Anterior cingulate cortex (tissue), 58 donors: ENCODE results near the gene GLIS1.

Experiments
- DNase-seq, 58 donors: peaks; one replicate each; lab custom pipeline; 2025; lab: John Stamatoyannopoulos, UW

GLIS1 gene

GRCh38 chr1:53543778-53544695 lies 194.9 kb downstream of the GLIS1 start:
- no peak for DNase-seq

- DNase-seq, result no peak
Measured at GRCh38 chr1:53543130-53543777, 195.7 kb downstream of the GLIS1 start.

- DNase-seq, result no peak
Measured at GRCh38 chr1:53542551-53542950, 196.4 kb downstream of the GLIS1 start.

DNA sequence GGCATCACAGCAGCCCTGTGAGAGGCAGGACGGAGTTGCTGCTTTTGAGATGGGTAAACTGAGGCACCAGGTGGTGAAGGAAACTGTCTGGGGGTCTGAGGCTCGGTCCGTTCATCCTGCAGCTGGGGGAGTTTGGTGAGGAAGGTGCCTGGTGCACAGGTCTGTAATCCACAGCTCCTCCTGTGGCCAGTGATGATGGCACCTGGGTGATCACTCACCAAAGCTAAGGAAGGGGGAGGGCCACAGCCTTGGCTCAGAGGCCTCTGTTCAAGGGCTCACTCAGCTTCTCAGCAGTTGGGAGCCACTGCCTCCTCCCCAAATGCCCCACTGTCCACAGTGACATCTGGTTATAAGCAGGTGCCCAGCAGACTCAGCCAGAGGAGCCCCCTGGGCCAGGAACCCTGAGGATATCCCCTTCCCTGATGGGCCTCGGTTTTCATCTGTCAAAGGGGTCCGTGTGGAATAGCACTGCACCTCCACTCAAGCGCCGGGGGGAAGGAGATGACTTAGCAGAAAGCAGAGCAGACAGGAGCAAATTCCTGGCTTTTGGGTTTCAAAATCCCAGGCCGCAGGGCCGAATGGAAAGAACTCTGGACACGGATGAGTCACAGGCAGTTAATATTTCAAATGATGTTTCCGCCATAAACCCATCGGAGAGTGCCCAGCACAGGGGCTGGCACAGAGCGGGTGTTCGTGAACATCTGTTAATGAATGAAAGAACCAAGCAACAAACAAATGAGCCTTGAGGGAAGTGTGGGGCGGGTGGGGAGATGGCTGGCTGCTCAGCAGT lies 197.0 kb downstream of the GLIS1 start:
- DNase-seq, result no peak

GRCh38 chr1:53541263-53541625 lies 197.7 kb downstream of the GLIS1 start:
- no peak for DNase-seq

- DNase-seq, result no peak
Measured at GRCh38 chr1:53540604-53541262, 198.2 kb downstream of the GLIS1 start.

DNA sequence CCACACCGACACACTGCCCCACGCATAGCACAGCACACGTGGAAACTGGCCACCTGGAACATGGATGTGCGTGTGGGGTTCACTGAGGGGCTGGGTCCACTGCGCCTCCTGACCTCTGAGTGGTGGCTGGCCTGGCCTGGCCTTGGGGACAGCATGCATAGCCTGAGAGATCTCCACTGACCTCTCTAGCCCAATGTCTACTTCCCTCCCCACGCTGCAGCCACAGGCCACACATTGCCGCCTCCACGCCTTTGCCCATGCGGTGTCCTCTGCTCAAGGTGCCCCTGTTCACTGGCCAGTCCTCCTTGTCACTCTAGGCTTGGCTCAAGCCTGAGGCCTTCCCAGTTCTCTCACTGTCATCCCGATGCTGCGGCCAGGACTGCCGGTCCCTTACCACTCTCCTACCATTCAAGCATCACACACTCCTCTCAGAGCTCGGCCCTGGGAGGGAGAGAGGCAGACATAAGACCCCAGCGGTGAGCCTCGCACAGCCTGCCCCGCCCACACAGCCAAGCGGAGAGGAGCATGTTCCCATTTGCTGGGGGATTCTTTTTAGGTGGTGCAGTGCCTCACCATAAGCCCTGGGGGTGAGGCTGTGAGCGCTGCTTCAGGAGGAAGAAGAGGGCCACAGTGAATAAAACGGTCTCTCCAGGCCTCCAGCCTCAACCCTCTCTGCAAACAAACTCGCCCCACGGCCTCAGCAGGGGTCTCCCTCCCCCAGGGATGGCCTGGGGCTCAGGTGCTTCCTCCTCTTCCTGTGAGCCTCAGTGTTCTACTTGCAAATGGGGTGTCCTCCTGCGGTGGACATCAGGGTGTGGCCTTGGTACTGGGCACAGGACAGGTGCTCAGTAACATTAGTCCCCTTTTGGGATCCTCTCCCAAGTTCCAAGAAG lies 199.0 kb downstream of the GLIS1 start:
- DNase-seq, result no peak

DNA sequence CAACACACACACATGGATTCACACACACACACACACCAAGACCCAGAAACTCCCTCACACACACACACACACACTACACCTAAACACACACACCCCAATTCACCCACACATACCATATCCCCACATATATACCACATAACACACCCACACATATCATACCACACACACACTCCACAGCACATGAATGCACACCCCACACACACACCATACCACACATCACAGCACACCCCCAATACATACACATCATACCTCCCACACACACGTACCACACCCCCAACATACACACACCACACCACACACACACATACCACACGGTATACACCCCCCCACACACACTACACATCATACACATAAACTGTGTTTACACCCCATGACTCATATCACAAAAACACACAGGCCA lies 199.7 kb downstream of the GLIS1 start:
- DNase-seq, result no peak

GRCh38 chr1:53536606-53537005 lies 202.4 kb downstream of the GLIS1 start:
- no peak for DNase-seq

DNA sequence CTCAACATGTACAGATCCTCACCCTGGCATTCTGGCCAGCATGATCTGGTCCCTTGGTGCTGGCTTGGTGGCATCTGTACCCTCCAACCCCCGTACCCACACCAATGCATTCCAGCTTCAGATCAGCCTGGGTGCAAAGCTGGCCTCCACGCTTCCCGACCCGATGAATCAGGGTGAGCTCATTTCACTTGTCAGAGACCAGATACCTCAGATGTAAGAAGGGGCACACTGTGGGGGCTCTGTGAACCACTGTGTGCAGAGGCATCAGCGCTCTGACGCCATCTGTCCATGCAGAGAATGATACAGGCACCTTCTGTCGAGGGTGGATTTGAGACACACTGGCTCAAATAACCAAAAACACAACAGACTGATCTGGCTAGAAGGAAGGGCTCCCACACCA lies 203.1 kb downstream of the GLIS1 start:
- no peak for DNase-seq

- no peak for DNase-seq
Measured at GRCh38 chr1:53535226-53535625, 203.7 kb downstream of the GLIS1 start.

GRCh38 chr1:53532912-53533311 lies 206.1 kb downstream of the GLIS1 start:
- DNase-seq, result no peak

DNA sequence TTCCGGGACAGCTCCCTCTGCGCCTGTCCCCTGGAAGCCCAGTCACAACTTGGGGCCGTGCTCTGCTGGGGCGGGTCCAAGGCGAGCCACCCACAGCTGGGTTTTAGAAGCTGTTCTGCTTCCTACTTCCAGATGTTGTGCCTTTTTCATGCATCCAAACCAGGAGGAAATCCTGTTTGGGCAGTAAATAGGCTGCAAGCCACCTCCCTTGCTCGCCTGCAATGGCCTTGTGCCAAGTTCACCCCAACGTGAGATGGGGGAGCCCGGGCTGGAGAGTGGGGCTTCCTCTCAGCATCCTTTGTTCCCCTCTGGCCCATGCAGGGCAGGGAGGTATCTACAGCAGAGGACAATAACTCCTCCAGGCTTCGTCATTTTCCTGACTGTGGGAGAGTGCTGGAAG lies 206.6 kb downstream of the GLIS1 start:
- DNase-seq, result no peak

DNA sequence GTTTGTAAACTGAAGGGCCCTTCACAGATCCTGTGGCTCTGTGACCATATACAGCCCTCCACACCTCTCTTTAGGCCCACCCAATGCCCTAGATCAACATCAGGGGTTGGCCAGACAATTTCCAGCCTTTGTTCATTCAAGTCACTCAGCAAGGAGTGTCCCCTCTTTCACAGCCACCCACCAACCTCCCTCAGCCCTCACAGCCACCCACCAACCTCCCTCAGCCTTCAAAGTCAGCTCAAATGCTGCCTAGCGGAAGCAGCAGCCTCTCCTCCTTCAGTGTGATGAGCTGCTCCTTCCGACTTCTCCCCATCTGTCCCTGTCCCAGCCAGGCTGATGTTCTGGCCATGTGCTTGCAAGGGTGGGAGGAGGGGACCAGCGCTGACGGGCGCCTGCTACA lies 208.4 kb downstream of the GLIS1 start:
- DNase-seq, result no peak

DNA sequence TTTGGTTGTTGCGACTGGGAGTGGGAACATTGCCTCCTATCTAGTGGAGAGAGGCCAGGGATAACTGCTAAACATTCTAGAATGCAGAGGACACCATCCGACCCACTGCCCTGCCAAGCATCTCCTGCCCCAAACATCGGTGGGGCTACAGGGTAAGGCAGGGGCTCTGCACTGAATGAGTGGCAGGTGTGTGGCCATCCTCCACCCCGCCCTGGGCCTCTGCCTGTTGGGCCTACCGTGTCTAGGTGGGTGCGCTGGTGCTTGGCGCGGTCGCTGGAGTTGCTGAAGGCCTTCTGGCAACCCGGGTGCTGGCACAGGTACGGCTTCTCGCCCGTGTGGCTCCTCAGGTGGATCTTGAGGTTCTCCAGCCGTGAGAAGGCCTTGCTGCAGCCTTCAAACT lies 209.4 kb downstream of the GLIS1 start:
- no peak for DNase-seq

DNA sequence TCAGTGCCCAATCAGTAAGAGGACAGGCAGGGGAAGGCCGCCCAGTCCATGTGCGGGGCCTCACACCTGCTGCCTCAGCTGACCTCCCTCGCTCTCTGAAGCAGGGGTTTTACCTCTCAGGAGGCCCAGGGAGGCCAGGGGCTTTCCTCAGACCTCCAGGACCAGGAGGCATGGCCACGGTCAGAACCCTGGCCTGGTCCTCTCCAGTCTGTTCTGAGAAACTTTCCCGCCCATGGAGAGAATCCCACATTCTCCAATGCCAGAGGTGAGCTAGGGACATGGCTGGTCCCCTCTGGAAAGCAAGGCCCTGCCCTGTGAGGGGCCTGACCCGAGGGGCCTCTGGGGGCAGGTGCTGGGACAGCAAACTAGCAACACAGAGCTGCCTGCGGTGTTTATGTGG lies 211.6 kb downstream of the GLIS1 start:
- no peak for DNase-seq

GRCh38 chr1:53526451-53527101 lies 212.4 kb downstream of the GLIS1 start:
- no peak for DNase-seq

DNA sequence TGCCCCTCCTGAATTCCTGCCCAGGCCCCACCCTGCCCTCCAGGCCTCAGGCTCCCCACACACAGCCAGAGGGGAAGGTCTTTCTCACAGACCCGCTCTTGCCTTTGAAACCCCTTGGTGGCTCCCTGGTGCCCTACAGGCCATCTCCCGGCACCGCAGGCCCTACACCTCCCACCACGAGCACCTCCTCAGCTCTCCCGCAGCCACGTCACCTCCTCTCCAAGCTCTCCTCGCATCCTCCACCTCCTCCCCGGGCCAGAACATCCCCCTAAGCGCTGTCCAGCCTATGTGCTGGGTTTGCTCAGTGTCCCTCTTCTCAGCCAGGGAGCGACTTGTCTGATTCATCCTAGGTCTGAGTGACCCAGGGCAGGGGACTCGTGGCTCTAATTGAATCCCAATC lies 213.4 kb downstream of the GLIS1 start:
- DNase-seq, result no peak
